CD4-positive, alpha-beta T cell treated with Interleukin-4 for 1 hour (primary cell): ENCODE data around the gene CLIC5.

Experiments
- DNase-seq, 2 donors: peaks; one replicate each; pipeline ENCODE4 v3.0.0-alpha.2; 2020 to 2022

The CLIC5 gene

GRCh38 chr6:45835721-45836437 is 179.8 kb downstream of the CLIC5 start:
- DNase-seq = no peak

- DNase-seq = no peak
These were observed 183.6 kb downstream of the CLIC5 start for GRCh38 chr6:45832063-45832462.
